ENCODE measurements around the gene MAK.

GRCh38 chr6:10725716-10726115 is 112.6 kb downstream of the MAK start:
- TF ChIP-seq CTCF (IDR thresholded peaks at IDR 0.05) = no peak
- TF ChIP-seq POLR2A (IDR thresholded peaks at IDR 0.05) = no peak
- no peak for TF ChIP-seq EP300 (IDR thresholded peaks at IDR 0.05)

Measured in tibial nerve (tissue), 4 donors.